GM12864 (cell line): ENCODE measurements around the gene EXOG.

Experiments used
- DNase-seq: peaks from one replicate; pipeline ENCODE4 v3.0.0-alpha.2; 2011; ENCODE audit warnings: low read depth
- H3K4me3 ChIP-seq: 2 replicates; pipeline ENCODE4 v1.5.1; 2011; ENCODE audit warnings: mild to moderate bottlenecking, low read depth, low read length, control low read depth
- CTCF ChIP-seq: IDR thresholded peaks from 2 replicates; pipeline ENCODE4 v1.5.1; 2011; ENCODE audit warnings: low read depth, mild to moderate bottlenecking, moderate library complexity, low read length, control low read depth, inconsistent platforms; ENCODE audit errors: missing control alignments

EXOG gene

GRCh38 chr3:38549082-38549481, 52.9 kb downstream of the EXOG start:
- no peak overlapping the region for H3K4me3 ChIP-seq
- DNase-seq: no peak
- TF ChIP-seq CTCF: no peak

- DNase-seq: no peak
- no peak for TF ChIP-seq CTCF
- no peak overlapping the region for H3K4me3 ChIP-seq
These were observed 53.3 kb downstream of the EXOG start for GRCh38 chr3:38549486-38549885.

- no peak for DNase-seq
- TF ChIP-seq CTCF: no peak
- H3K4me3 ChIP-seq: no peak overlapping the region
These were observed 54.1 kb downstream of the EXOG start for GRCh38 chr3:38549957-38550840.

GRCh38 chr3:38551026-38551832, 55.1 kb downstream of the EXOG start:
- no peak overlapping the region for H3K4me3 ChIP-seq
- DNase-seq: no peak
- TF ChIP-seq CTCF: no peak

GRCh38 chr3:38552364-38552763, 56.2 kb downstream of the EXOG start:
- H3K4me3 ChIP-seq: no peak overlapping the region
- TF ChIP-seq CTCF: no peak
- no peak for DNase-seq

- no peak for DNase-seq
- H3K4me3 ChIP-seq: no peak overlapping the region
- TF ChIP-seq CTCF: no peak
These were observed 56.9 kb downstream of the EXOG start for GRCh38 chr3:38553071-38553470.
